Measurements from ENCODE around the gene KCNT2.

GRCh38 chr1:196550731-196551130 is 57.5 kb downstream of the KCNT2 start:
- TF ChIP-seq ATF3 (IDR thresholded peaks at IDR 0.05) (no peak), CTCF (IDR thresholded peaks at IDR 0.05; ENCODE audit: low read depth, low read length, missing input control) (no peak), SP1 (IDR thresholded peaks at IDR 0.05) (no peak), YY1 (IDR thresholded peaks at IDR 0.05) (no peak), REST (IDR thresholded peaks at IDR 0.05) (no peak), JUND (IDR thresholded peaks at IDR 0.05) (no peak), HNF4A (conservative IDR thresholded peaks at IDR 0.05) (peak in 1 of 2 donors; percentile 11), TAF1 (conservative IDR thresholded peaks at IDR 0.05) (no peak), HNF4G (IDR thresholded peaks at IDR 0.05) (no peak), GABPA (IDR thresholded peaks at IDR 0.05 in 1 of 2, conservative IDR thresholded peaks at IDR 0.05 in 1 of 2) (no peak), RAD21 (IDR thresholded peaks at IDR 0.05) (no peak), ZBTB33 (IDR thresholded peaks at IDR 0.05) (no peak), MAX (IDR thresholded peaks at IDR 0.05) (no peak), FOXA1 (IDR thresholded peaks at IDR 0.05) (no peak)

Data from liver (tissue), 3 donors.